Thymus (tissue), 11 donors: Measurements from ENCODE around the gene DENND1B. TPM values are rescaled to one million over a fixed set of nuclear protein-coding genes. Genes with fewer than 3 reads are reported as not detected.

ENCODE experiments used
- DNase-seq, 9 donors: peaks; one replicate each; pipeline ENCODE4 v3.0.0-alpha.2; 2013; ENCODE audit warnings: low spot score in 9 of 9, low read depth in 6 of 9, missing footprints in 1 of 9
- H3K27ac ChIP-seq, 2 donors: one replicate each; pipeline ENCODE4 v1.5.1; 2013; ENCODE audit warnings: control low read depth in 1 of 2, low read depth in 1 of 2, low read length in 1 of 2, mild to moderate bottlenecking in 1 of 2, moderate library complexity in 1 of 2
- H3K27me3 ChIP-seq, 2 donors: one replicate each; pipeline ENCODE4 v1.5.1; 2013; ENCODE audit warnings: low read length in 1 of 2; ENCODE audit not compliant: control insufficient read depth in 2 of 2, insufficient read depth in 1 of 2
- H3K36me3 ChIP-seq, 2 donors: one replicate each; pipeline ENCODE4 v1.5.1; 2013; ENCODE audit warnings: low read length in 1 of 2, mild to moderate bottlenecking in 1 of 2, moderate library complexity in 1 of 2; ENCODE audit not compliant: control insufficient read depth in 2 of 2, insufficient read depth in 2 of 2
- H3K4me1 ChIP-seq, 2 donors: one replicate each; pipeline ENCODE4 v1.5.1; 2013; ENCODE audit warnings: low read length in 2 of 2; ENCODE audit not compliant: control insufficient read depth in 2 of 2, insufficient read depth in 2 of 2
- H3K4me3 ChIP-seq, 2 donors: one replicate each; pipeline ENCODE4 v1.5.1; 2013; ENCODE audit warnings: low read length in 2 of 2, control low read depth in 1 of 2, mild to moderate bottlenecking in 1 of 2
- H3K9me3 ChIP-seq, 2 donors: one replicate each; pipeline ENCODE4 v1.5.1; 2013; ENCODE audit warnings: low read length in 1 of 2, mild to moderate bottlenecking in 1 of 2; ENCODE audit not compliant: control insufficient read depth in 2 of 2, insufficient read depth in 1 of 2
- WGBS: extraction: QIAGEN DNeasy Blood & Tissue Kit; methylation state at CpG from one replicate; pipeline ENCODE4 v1.1.7; 2013; 5-methylcytosine and 5-hydroxymethylcytosine counted together
- polyA plus RNA-seq: library from polyadenylated mRNA; stranded (reverse); fragments of 200-250 nt; gene quantifications from one replicate; pipeline ENCODE4 v1.2.3, GENCODE V29; 2013
- total RNA-seq: library from RNA; stranded (reverse); fragments of 120-200 nt; gene quantifications from one replicate; pipeline ENCODE4 v1.2.4, GENCODE V29; 2013
- donor health status: healthy.

The DENND1B gene
- total and polyA plus RNA-seq, 2 donors = 8.8 to 23.5 TPM

- Histone ChIP-seq H3K36me3 (no peaks in the 10 kb centered on the region), H3K4me1 (no peaks in the 10 kb centered on the region), H3K27me3 (no peaks in the 10 kb centered on the region), H3K9me3 (no peaks in the 10 kb centered on the region), H3K27ac (no peak overlapping the region), H3K4me3 (no peak overlapping the region)
- WGBS = 44% methylated on average over 3 of the region's 3 CpGs
- DNase-seq = no peak
Observed at GRCh38 chr1:197659171-197659570, 116.1 kb downstream of the DENND1B start.

- WGBS = 98% methylated on average over 2 of the region's 2 CpGs
- no peak overlapping the region for H3K4me3 ChIP-seq
- H3K4me1 ChIP-seq = no peaks in the 10 kb centered on the region
- no peaks in the 10 kb centered on the region for H3K9me3 ChIP-seq
- no peaks in the 10 kb centered on the region for H3K36me3 ChIP-seq
- no peak for DNase-seq
- no peaks in the 10 kb centered on the region for H3K27me3 ChIP-seq
- H3K27ac ChIP-seq = no peak overlapping the region
Observed at GRCh38 chr1:197649188-197649587, 126.1 kb downstream of the DENND1B start.

GRCh38 chr1:197638316-197638715 lies 137.0 kb downstream of the DENND1B start:
- peaks cover 0 to 17% of the 10 kb centered on the region in 2 donors for H3K36me3 ChIP-seq

GRCh38 chr1:197637406-197637805 lies 137.9 kb downstream of the DENND1B start:
- no peaks in the 10 kb centered on the region for H3K27me3 ChIP-seq
- peaks cover 0 to 13% of the 10 kb centered on the region in 2 donors for H3K9me3 ChIP-seq
- H3K36me3 ChIP-seq = peaks cover 0 to 14% of the 10 kb centered on the region in 2 donors
- H3K4me1 ChIP-seq = no peaks in the 10 kb centered on the region
- WGBS = 98% methylated on average over 3 of the region's 3 CpGs
- no peak overlapping the region for H3K4me3 ChIP-seq
- no peak overlapping the region for H3K27ac ChIP-seq
- no peak for DNase-seq

More at GRCh38 chr1:197638316-197638715, 137.0 kb downstream of the DENND1B start:
- Histone ChIP-seq H3K27ac (no peak overlapping the region), H3K9me3 (peaks cover 0 to 11% of the 10 kb centered on the region in 2 donors), H3K4me3 (no peak overlapping the region), H3K4me1 (no peaks in the 10 kb centered on the region), H3K27me3 (no peaks in the 10 kb centered on the region)
- DNase-seq = no peak
- 95% methylated on average over 2 of the region's 2 CpGs for WGBS

- Histone ChIP-seq H3K36me3 (peaks cover 0 to 8% of the 10 kb centered on the region in 2 donors), H3K9me3 (peaks cover 0 to 13% of the 10 kb centered on the region in 2 donors), H3K4me3 (no peak overlapping the region), H3K27ac (no peak overlapping the region), H3K27me3 (no peaks in the 10 kb centered on the region), H3K4me1 (no peaks in the 10 kb centered on the region)
- DNase-seq = no peak
- 91% methylated on average over 2 of the region's 2 CpGs for WGBS
Observed at GRCh38 chr1:197633447-197634078, 141.7 kb downstream of the DENND1B start.

- DNase-seq = no peak
- Histone ChIP-seq H3K9me3 (peaks cover 0 to 13% of the 10 kb centered on the region in 2 donors), H3K4me1 (no peaks in the 10 kb centered on the region), H3K27me3 (no peaks in the 10 kb centered on the region), H3K36me3 (peaks cover 0 to 7% of the 10 kb centered on the region in 2 donors), H3K27ac (no peak overlapping the region), H3K4me3 (no peak overlapping the region)
- 82% methylated on average over 1 of the region's 1 CpG for WGBS
Observed at GRCh38 chr1:197632651-197633050, 142.6 kb downstream of the DENND1B start.

- Histone ChIP-seq H3K36me3 (peaks cover 0 to 6% of the 10 kb centered on the region in 2 donors), H3K9me3 (peaks cover 0 to 13% of the 10 kb centered on the region in 2 donors), H3K4me3 (no peak overlapping the region), H3K4me1 (no peaks in the 10 kb centered on the region), H3K27ac (no peak overlapping the region), H3K27me3 (no peaks in the 10 kb centered on the region)
- no peak for DNase-seq
Observed at GRCh38 chr1:197632005-197632404, 143.3 kb downstream of the DENND1B start.

GRCh38 chr1:197622371-197622770 lies 152.9 kb downstream of the DENND1B start:
- DNase-seq = no peak
- Histone ChIP-seq H3K27ac (no peak overlapping the region), H3K9me3 (no peaks in the 10 kb centered on the region), H3K27me3 (no peaks in the 10 kb centered on the region), H3K4me3 (no peak overlapping the region), H3K4me1 (no peaks in the 10 kb centered on the region), H3K36me3 (no peaks in the 10 kb centered on the region)
- 98% methylated on average over 1 of the region's 1 CpG for WGBS

DNA sequence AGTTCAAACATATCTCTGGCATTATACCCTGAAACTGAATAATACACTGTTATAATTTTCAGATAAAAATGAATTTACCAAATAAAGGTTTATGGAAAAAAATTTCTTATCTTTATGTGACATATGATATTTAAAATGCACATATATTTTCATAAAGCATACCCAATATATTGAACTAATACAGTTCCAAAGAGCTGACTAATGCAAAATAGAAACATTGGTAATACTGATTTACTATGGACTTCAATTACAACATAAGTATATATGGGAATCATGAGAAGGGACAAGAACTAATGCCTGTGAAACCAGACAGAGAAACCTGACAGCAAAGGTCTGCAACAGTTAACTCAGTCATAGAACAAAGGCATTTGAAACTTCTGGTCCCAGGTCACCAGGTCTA lies 153.5 kb downstream of the DENND1B start:
- DNase-seq = no peak
- H3K27me3 ChIP-seq = no peaks in the 10 kb centered on the region
- peaks cover 0 to 4% of the 10 kb centered on the region in 2 donors for H3K36me3 ChIP-seq
- no peaks in the 10 kb centered on the region for H3K4me1 ChIP-seq
- H3K27ac ChIP-seq = no peak overlapping the region
- no peak overlapping the region for H3K4me3 ChIP-seq
- no peaks in the 10 kb centered on the region for H3K9me3 ChIP-seq
